OCI-LY1 (cell line): Measurements from ENCODE around the gene LAMTOR3.

Experiments
- H2AFZ ChIP-seq: fragments of 200-600 bp; sonication (generic), shearing (Covaris generic); 2 replicates; pipeline ENCODE4 v1.6.0; 2014; ENCODE audit warnings: antibody characterized with exemption, mild to moderate bottlenecking, low read length
- H3F3A ChIP-seq: fragments of 200-600 bp; sonication (generic), shearing (Covaris generic); 2 replicates; pipeline ENCODE4 v1.6.0; 2014; ENCODE audit warnings: mild to moderate bottlenecking, antibody characterized with exemption, low read length, moderate library complexity; ENCODE audit not compliant: insufficient read depth
- H3K27ac ChIP-seq: fragments of 200-600 bp; sonication (generic); 2 replicates; pipeline ENCODE4 v1.5.1; 2014; ENCODE audit warnings: low read length, mixed run types, mild to moderate bottlenecking, low read depth; ENCODE audit not compliant: poor library complexity, severe bottlenecking
- H3K27me3 ChIP-seq: fragments of 200-600 bp; sonication (generic); 2 replicates; pipeline ENCODE4 v1.6.0; 2014; ENCODE audit warnings: antibody characterized with exemption, mild to moderate bottlenecking, low read length, moderate library complexity; ENCODE audit not compliant: insufficient read depth
- H3K36me3 ChIP-seq: fragments of 200-600 bp; sonication (generic); 2 replicates; pipeline ENCODE4 v1.6.1; 2014; ENCODE audit warnings: mild to moderate bottlenecking, antibody characterized with exemption, low read length, moderate library complexity, mixed read lengths; ENCODE audit not compliant: insufficient read depth
- H3K4me1 ChIP-seq: fragments of 200-600 bp; sonication (generic); 2 replicates; pipeline ENCODE4 v1.5.1; 2014; ENCODE audit warnings: mild to moderate bottlenecking, low read length, moderate library complexity; ENCODE audit not compliant: insufficient read depth, severe bottlenecking
- H3K4me2 ChIP-seq: fragments of 200-600 bp; sonication (generic), shearing (Covaris generic); 2 replicates; pipeline ENCODE4 v1.6.1; 2014; ENCODE audit warnings: low read length
- H3K4me3 ChIP-seq: fragments of 200-600 bp; sonication (generic); 2 replicates; pipeline ENCODE4 v1.5.1; 2014; ENCODE audit warnings: low read length, low read depth, mild to moderate bottlenecking, mixed read lengths; ENCODE audit not compliant: poor library complexity, severe bottlenecking
- H3K79me2 ChIP-seq: fragments of 200-600 bp; shearing (Covaris generic); 2 replicates; pipeline ENCODE4 v1.6.1; 2016; ENCODE audit warnings: mixed run types, low read length, mixed read lengths; ENCODE audit not compliant: insufficient read depth
- H3K9ac ChIP-seq: fragments of 200-600 bp; sonication (generic), shearing (Covaris generic); 2 replicates; pipeline ENCODE4 v1.6.1; 2014; ENCODE audit warnings: mild to moderate bottlenecking, low read length, mixed read lengths
- H3K9me2 ChIP-seq: fragments of 200-600 bp; sonication (generic), shearing (Covaris generic); 2 replicates; pipeline ENCODE4 v1.6.1; 2014; ENCODE audit warnings: low read depth, mild to moderate bottlenecking, low read length, mixed read lengths
- H3K9me3 ChIP-seq: fragments of 200-600 bp; shearing (Covaris generic); 2 replicates; pipeline ENCODE4 v1.6.1; 2014; ENCODE audit warnings: low read length, mixed read lengths
- H4K20me1 ChIP-seq: fragments of 200-600 bp; sonication (generic), shearing (Covaris generic); 2 replicates; pipeline ENCODE4 v1.6.0; 2016; ENCODE audit warnings: mild to moderate bottlenecking, low read length; ENCODE audit not compliant: insufficient read depth
- EZH2 ChIP-seq: fragments of 200-600 bp; sonication (generic), shearing (Covaris generic); IDR thresholded peaks from 2 replicates; pipeline ENCODE4 v1.8.0; 2017; ENCODE audit warnings: borderline replicate concordance, mixed run types, mild to moderate bottlenecking, antibody characterized with exemption, low read length, moderate library complexity, mixed read lengths
- TF ChIP-seq, protein P1 (sequence below): fragments of 200-600 bp; sonication (generic), shearing (Covaris generic); IDR thresholded peaks from 2 replicates; pipeline ENCODE4 v1.5.1; 2017; ENCODE audit warnings: mild to moderate bottlenecking, antibody characterized with exemption, low read length, moderate library complexity, mixed read lengths

Gene LAMTOR3

DNA sequence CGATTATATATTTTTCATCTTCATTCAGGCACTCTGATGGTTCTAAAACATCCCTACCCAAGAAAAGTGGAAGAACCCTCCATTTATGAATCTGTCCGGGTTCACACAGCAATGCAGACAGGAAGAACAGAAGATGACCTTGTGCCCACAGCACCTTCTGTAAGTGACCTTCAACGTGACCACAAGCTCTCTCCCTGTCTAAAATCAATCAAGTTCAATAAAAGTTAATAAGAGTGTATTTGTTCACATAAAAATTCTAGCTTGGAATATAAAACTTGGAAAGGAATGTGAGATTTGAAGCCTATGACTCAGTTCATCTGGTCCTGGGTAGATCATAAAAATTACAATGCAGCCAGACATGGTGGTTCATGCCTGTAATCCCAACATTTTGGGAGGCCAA lies 41.0 kb downstream of the LAMTOR3 start:
- no peak overlapping the region for H3K27ac ChIP-seq
- H3K36me3 ChIP-seq = peaks cover 30% of the 10 kb centered on the region; the same call in 1 of the 2 replicates
- no peaks in the 10 kb centered on the region for H3K9me2 ChIP-seq
- no peak overlapping the region for H3K4me2 ChIP-seq
- H3K79me2 ChIP-seq = no peaks in the 10 kb centered on the region
- TF ChIP-seq, protein P1, sequence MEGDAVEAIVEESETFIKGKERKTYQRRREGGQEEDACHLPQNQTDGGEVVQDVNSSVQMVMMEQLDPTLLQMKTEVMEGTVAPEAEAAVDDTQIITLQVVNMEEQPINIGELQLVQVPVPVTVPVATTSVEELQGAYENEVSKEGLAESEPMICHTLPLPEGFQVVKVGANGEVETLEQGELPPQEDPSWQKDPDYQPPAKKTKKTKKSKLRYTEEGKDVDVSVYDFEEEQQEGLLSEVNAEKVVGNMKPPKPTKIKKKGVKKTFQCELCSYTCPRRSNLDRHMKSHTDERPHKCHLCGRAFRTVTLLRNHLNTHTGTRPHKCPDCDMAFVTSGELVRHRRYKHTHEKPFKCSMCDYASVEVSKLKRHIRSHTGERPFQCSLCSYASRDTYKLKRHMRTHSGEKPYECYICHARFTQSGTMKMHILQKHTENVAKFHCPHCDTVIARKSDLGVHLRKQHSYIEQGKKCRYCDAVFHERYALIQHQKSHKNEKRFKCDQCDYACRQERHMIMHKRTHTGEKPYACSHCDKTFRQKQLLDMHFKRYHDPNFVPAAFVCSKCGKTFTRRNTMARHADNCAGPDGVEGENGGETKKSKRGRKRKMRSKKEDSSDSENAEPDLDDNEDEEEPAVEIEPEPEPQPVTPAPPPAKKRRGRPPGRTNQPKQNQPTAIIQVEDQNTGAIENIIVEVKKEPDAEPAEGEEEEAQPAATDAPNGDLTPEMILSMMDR = no peak
- no peak for TF ChIP-seq EZH2
- no peak overlapping the region for H3K9ac ChIP-seq
- H3K4me1 ChIP-seq = peaks cover 22% of the 10 kb centered on the region
- H2AFZ ChIP-seq = no peak overlapping the region
- no peaks in the 10 kb centered on the region for H3F3A ChIP-seq
- H3K27me3 ChIP-seq = no peaks in the 10 kb centered on the region
- H4K20me1 ChIP-seq = no peaks in the 10 kb centered on the region
- no peaks in the 10 kb centered on the region for H3K9me3 ChIP-seq
- no peak overlapping the region for H3K4me3 ChIP-seq

DNA sequence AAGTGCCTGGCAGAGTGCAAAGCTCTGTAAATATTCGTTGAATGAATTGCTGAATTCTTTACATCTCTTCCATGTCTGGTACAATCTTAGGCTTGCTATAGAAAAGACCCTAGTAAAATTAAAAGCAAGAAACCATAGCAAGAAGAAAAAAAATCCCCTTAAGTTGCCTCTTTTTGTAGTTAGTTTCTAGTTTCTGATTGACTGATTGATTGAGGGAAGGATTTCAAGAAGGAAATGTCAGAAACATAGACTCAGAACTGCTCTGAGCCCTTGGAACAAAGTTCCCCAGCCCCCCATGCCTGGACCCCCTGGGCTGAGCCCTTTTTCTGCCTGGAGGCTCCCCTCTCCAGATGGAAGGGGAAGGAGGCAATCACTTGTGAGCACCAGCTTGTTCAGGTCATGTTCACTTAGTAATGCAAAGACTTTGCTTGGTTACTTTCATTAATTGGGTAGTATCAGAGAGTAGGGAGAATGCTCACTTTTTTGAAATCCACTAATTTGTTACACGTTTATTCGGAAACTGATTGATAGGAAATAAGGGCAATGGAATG lies 42.0 kb downstream of the LAMTOR3 start:
- peaks cover 29% of the 10 kb centered on the region for H3K4me1 ChIP-seq
- no peaks in the 10 kb centered on the region for H4K20me1 ChIP-seq
- no peak overlapping the region for H3K27ac ChIP-seq
- no peak overlapping the region for H3K9ac ChIP-seq
- no peak overlapping the region for H2AFZ ChIP-seq
- H3K9me3 ChIP-seq = no peaks in the 10 kb centered on the region
- no peak overlapping the region for H3K4me2 ChIP-seq
- H3K9me2 ChIP-seq = no peaks in the 10 kb centered on the region
- no peak overlapping the region for H3K4me3 ChIP-seq
- TF ChIP-seq, protein P1 = no peak
- TF ChIP-seq EZH2 = no peak
- H3K27me3 ChIP-seq = no peaks in the 10 kb centered on the region
- H3F3A ChIP-seq = no peaks in the 10 kb centered on the region
- no peaks in the 10 kb centered on the region for H3K79me2 ChIP-seq
- H3K36me3 ChIP-seq = peaks cover 30% of the 10 kb centered on the region; the same call in 1 of the 2 replicates

DNA sequence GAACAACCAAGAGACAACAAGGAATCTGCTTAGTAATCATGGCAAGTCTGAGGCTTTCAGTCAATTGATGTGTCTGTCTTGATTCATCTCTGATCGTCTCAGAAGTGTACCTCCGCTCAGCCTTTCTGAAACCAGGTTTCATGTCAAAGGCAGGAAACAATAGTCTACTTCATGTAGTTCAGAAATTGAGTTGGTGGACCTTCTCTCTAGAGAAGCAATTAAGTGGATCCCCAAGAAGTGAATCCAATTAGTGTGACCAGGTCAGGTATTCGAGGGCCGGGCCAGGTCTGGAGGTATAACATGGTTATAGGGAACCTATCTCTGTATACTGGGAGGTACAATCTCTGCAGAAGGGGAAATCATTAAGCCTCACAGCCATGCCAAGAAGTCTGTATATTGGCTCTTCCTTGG lies 45.6 kb downstream of the LAMTOR3 start:
- Histone ChIP-seq H3K9me3 (no peaks in the 10 kb centered on the region), H3K27ac (peak overlapping the region; percentile 82), H3K27me3 (no peaks in the 10 kb centered on the region), H4K20me1 (no peaks in the 10 kb centered on the region), H3K9me2 (no peaks in the 10 kb centered on the region), H2AFZ (no peak overlapping the region), H3K9ac (no peak overlapping the region), H3K4me2 (no peak overlapping the region), H3K4me1 (peaks cover 53% of the 10 kb centered on the region), H3K4me3 (no peak overlapping the region), H3F3A (0 out of 2 replicates have a peak, but pooled peaks cover 5% of the 10 kb centered on the region), H3K79me2 (no peaks in the 10 kb centered on the region), H3K36me3 (peaks cover 24% of the 10 kb centered on the region; the same call in 1 of the 2 replicates)
- TF ChIP-seq, protein P1 = no peak
- no peak for TF ChIP-seq EZH2
